HG03025 (cell line): ENCODE data around the gene MRO.
"Not testable (repeated sequence)": the region's sequence is repeated elsewhere in the genome, so short reads cannot be mapped to it uniquely, and the experiment has no call there.

Experiments
- ATAC-seq: cut with Tn5 transposase; IDR thresholded peaks from one replicate; pipeline ENCODE4 v1.9.1; 2021; ENCODE audit warnings: mild to moderate bottlenecking, moderate library complexity; ENCODE audit not compliant: unreplicated experiment, low FRiP score

Gene MRO

DNA sequence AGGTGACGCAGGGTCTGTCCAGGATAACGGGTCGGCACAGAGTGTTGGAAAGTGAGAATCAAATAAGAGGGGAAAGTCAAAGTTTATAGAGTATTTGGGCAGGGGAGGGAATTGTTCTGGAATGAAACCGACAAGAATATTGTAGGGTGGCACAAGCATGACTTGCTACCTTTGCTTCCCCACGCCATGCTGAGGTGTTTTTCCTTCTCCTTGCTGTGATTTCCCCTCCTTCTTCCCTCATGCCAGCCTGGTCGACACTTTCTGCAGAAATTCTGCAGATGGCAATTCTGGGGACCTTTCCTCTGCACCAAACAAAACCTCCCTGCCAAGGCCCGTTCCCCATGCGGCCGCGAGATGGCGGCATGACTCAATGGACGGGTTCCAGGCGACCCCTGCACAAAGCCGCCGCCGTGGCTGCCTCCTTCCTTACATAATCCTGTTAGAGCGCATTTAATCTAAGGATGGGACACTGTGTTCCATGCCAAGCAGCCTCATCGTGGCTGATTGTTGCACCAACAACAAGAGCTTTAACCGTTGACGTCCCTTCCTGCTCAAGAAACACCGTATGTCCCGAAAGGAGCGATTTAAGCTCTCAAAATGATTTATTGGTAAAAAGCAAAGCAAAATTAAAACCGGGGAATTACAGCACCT lies at the start of gene MRO:
Gene MRO, minus strand, starts transcription at position 289 of the 651 bp plus-strand sequence. CDS start 10,616 bp downstream, outside the sequence.
- no peak for ATAC-seq

GRCh38 chr18:50869150-50869549 lies 49.3 kb upstream of the MRO start:
- no peak for ATAC-seq

DNA sequence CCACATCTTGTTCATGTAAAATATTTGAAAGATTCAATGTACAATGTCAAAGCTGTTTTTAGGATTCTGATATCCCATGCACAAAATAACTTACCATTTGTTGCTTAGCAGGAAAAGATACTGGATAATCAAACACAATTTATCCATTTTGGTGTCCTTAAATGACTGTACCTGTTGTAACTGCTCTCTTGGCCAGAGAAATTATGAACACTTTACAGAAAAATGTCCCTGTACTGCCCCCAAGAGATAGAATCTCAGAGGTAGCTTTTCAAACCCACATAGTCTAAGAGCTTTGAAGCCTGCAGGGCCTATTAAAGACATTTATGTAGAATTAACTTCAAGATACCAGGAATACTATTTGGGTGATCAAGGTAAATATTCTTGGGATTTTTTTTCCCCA lies 46.9 kb upstream of the MRO start:
- no peak for ATAC-seq

- no peak for ATAC-seq
Measured at GRCh38 chr18:50863840-50864375, 44.1 kb upstream of the MRO start.

DNA sequence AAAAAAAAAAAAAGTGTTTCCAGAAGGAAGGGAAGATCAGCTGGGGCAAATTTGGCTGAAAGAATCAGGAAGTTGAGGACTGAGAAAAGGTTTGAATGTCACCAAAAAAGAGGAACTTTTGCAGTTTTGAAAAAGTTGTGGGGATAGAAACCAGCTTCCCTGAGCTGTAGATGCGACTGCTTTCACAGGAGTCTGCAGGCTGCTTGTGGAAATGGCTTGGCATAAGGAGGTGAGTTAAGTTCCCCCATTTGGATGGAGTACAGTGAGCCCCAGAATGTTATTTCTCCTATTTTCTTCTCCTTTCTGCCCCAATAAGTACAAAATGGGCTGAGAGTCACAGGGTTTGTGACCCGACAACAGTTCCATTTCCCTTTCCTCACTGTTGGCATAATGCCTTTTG lies 42.6 kb upstream of the MRO start:
- ATAC-seq = no peak

GRCh38 chr18:50861617-50862016 lies 41.8 kb upstream of the MRO start:
- no peak for ATAC-seq

DNA sequence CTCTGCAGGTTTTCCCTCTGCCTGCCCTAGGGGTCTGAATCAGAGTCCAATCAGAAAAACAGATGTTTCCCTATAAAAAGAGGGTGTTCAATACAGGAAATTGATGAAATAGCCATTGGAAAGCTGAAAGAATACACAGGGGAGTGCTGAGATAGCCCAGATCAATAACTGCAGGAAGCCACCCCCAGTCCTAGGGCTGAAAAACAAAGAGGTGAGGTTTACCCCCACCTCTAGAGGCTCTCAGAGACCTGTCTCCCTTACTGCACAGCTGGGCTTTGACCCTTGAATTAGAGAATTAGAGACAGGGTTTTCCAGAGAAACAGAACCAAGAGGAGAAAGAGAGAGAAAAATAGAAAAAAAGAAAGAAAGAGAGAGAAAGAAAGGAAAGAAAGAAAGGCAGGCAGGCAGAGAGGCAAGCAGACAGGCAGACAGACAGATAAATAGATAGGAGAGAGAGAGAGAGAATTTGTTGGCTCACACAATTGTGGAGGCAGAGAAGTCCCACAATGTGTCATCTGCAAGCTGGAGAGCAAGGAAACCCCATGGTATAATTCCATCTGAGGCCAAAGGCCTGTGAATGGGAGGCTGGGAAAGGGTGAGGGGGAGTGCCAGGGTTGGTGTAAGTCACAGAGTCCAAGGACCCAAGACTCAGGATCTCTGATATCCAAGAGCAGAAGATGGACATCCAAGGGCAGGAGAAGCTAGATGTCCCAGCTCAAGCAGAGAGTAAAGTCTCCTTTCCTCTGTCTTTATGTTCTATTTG lies 40.2 kb upstream of the MRO start:
- ATAC-seq = no peak

GRCh38 chr18:50857694-50858093 lies 37.9 kb upstream of the MRO start:
- no peak for ATAC-seq

DNA sequence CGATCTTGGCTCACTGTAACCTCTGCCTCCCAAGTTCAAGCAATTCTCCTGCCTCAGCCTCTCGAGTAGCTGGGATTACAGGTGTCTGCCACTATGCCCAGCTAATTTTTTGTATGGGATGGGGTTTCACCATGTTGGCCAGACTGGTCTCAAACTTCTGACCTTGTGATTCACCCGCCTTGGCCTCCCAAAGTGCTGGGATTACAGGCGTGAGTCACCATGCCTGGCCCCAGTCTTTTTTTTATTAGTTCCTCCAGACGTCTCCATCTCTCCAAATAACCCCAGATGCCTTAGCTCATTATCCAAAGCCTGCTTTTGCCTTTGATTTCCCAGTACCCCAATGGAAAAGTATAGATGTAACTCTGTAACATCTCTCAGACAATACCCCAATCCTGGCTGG lies 37.4 kb upstream of the MRO start:
- not testable (repeated sequence) for ATAC-seq

DNA sequence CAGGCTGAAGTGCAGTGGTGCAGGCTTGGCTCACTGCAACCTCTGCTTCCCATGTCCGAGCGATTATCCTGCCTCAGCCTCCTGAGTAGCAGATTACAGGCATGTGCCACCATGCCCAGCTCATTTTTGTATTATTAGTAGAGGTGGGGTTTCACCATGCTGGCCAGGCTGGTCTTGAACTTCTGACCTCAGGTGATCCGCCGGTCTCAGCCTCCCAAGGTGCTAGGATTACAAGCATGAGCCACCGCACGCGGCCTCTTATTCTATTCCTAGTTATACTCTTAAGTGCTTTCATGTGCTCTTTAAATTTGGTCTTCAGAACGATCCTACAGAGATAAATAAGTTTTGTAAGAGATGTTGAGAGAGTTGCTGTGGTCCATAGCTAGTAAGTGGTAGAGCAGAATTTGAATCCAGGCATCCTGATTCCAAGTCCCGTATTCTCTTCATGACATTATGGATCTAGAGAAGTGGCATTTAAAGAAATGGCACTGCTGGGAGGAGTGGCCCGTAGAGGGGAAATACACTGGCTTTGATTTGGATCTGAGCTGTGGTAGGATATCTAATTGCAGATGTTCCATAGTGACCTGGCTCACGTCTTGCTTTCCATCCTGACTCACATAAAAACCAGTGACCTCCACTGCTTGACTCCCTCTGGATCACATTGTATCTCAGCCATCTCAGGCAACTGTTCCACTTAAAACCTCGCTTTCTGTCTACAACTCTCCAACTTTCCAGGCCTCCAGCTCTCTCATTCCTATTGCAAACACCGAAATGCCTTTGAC lies 36.4 kb upstream of the MRO start:
- no peak for ATAC-seq

- ATAC-seq = no peak
Measured at GRCh38 chr18:50853863-50854271, 34.1 kb upstream of the MRO start.

DNA sequence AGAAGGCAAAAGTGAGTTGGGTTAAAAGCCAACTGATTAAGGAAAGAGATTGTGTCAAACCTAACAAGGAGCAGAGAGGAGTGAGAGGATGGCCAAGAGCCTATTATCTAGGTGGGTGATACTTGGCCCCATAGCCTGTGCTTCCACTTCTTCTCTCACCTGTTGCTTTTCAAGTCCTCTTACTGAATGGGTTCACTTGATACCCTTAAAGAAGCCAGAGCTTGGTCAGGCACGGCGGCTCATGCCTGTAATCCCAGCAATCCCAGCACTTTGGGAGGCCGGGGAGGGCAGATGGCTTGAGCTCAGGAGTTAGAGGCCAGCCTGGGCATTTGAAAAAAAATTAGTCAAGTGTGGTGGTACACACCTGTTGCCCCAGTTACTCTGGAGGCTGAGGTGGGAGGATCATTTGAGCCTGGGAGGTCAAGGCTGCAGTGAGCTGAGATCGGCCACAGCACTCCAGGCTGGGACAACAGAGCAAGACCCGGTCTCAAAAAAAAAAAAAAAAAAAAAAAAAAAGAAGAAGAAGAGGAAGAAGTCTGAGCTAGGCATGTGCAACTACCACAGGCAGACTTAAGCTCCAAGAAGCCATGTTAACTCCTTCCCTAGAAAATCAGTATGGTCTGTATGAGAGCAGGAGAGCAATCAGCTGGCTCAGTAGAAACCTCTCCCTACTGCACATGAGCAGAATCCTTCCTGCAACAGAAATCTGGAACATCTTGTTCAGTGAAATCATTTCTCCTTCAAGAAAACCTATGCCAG lies 30.7 kb upstream of the MRO start:
- ATAC-seq = no peak

DNA sequence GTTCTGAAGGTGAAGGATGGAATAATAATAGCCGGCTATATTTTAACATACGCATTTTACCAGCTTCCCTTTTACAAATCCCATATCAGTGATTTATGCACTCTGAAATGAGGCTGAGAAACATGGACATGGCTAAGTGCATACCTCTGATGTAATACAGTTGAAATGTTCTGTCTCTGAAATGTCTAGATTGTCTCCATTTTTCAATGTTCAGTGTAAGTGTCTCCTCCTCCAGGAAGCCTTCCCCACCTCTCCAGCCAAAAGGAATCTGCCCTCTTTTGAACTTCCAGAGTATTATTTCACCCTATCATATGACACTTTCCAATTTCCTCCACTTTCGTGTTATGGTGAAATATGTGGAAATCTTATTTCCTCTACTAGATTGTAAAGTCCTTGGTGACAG lies 29.6 kb upstream of the MRO start:
- ATAC-seq = no peak

DNA sequence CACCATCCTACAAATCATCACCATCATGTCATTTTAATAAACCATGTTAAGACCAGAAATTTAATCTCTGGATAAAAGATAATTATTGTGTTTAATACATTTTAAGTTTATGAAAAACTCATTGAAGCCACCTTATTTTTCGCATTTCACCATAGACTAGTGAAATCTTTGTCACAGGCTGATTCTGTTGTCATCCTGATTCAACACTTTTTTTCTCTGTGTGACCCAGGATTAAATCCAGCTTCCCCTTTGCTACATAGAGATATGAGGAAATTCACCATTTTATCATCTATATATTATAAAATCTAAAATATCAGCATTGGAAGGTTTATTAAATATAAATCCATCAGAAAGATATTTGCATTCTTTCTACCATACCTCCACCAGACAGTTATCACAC lies 29.2 kb upstream of the MRO start:
- no peak for ATAC-seq

DNA sequence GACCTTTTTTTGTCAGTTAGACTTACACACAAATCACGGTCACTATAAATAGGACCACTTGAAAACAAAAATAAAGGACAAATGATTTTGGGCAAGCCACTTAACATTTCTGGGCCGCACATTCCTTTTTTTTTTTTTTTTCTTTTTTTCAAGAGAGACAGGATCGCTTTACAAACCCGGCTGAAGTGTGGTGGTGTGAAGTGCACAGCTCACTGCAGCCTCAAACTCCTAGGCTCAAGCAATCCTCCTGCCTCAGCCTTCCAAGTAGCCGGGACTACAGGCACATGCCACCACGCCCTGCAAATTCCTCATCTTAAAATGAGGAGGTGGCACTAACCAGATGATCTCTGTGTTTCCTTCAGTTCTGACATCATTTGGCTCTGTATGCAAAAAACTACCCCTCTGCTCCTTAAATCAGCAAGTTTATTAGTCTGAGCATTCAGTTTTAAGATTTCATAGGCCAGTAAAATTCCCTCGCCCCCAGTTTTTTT lies 28.3 kb upstream of the MRO start:
- ATAC-seq = no peak

- ATAC-seq = no peak
Measured at GRCh38 chr18:50847192-50847591, 27.4 kb upstream of the MRO start.

- no peak for ATAC-seq
Measured at GRCh38 chr18:50844960-50845359, 25.1 kb upstream of the MRO start.

DNA sequence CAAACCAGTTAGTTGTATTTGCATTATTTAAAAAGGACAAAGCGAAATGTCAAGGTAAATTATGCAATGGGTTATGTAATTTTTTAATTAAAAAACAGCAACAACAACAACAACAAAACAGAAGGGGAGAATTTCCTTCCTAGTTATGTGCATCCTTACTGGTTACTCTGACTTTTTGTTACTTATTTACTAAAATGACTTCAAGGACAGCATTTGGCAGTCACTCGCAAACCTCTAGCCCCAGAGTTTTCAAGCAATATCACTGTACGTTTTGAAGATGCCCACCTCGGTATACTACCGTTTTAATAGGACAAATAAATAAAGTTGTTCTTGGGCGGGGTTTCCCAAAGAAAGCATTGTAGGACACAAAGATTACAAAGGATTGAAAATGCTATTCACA lies 24.7 kb upstream of the MRO start:
- ATAC-seq = no peak

- ATAC-seq = no peak
Measured at GRCh38 chr18:50842846-50843245, 23.0 kb upstream of the MRO start.

DNA sequence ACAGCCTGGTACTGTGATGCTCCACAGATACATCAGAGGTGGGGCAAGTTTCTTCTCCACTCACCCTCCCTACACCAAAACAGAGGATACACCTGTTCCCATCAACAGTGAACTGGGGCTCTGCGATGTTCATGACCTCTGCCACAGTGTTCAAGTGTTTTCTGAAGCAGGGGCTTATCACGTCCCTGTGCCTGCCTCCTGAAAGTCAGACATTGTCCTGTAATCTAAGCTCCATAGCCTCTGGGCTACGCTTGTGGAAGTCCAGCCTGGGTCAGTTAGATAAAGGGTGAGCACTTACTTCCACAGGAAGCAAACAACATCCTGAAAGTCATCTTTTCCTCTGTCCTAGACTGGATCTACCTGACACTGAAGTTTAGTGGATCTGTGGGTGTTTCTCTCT lies 20.2 kb upstream of the MRO start:
- ATAC-seq = no peak
